ENCODE results near the gene ATL2.
"Not testable (repeated sequence)": the region's sequence is repeated elsewhere in the genome, so short reads cannot be mapped to it uniquely, and the experiment has no call there.

The ATL2 gene

DNA sequence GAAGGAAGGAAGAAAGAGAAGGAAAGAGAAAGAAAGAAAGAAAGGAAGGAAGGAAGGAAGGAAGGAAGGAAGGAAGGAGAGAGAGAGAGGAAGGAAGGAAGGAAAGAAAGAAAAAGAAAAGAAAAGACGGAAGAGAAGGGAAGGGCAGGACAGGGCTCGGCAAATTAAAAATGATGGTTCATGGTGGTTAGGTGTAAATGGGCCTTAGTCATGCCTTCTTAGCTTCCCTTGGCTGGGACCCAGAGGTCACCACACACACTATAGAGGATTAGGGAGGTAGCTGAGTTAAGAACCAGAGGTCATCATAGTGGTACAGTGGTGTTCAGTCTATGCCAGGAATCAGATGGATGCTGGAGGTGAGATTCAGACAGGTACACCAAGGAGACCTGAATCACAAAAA lies 9.3 kb upstream of the ATL2 start:
- TF ChIP-seq, protein P1, sequence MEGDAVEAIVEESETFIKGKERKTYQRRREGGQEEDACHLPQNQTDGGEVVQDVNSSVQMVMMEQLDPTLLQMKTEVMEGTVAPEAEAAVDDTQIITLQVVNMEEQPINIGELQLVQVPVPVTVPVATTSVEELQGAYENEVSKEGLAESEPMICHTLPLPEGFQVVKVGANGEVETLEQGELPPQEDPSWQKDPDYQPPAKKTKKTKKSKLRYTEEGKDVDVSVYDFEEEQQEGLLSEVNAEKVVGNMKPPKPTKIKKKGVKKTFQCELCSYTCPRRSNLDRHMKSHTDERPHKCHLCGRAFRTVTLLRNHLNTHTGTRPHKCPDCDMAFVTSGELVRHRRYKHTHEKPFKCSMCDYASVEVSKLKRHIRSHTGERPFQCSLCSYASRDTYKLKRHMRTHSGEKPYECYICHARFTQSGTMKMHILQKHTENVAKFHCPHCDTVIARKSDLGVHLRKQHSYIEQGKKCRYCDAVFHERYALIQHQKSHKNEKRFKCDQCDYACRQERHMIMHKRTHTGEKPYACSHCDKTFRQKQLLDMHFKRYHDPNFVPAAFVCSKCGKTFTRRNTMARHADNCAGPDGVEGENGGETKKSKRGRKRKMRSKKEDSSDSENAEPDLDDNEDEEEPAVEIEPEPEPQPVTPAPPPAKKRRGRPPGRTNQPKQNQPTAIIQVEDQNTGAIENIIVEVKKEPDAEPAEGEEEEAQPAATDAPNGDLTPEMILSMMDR (IDR thresholded peaks at IDR 0.05; ENCODE audit: low read depth, low read length, missing control alignments) = no peak
- H3K36me3 ChIP-seq (replicated peaks) = no peaks in the 10 kb centered on the region
- H3K27me3 ChIP-seq (replicated peaks) = peaks cover 12% of the 10 kb centered on the region
- in situ Hi-C loops (cut with HindIII; ENCODE audit: low pct_ligation_motif_present, low sequenced_read_pairs) = no loop called here
- H3K4me3 ChIP-seq (ENCODE audit: low read depth, low read length) = no peak overlapping the region
- no peak for DNase-seq
- no peak overlapping the region for H3K27ac ChIP-seq

DNA sequence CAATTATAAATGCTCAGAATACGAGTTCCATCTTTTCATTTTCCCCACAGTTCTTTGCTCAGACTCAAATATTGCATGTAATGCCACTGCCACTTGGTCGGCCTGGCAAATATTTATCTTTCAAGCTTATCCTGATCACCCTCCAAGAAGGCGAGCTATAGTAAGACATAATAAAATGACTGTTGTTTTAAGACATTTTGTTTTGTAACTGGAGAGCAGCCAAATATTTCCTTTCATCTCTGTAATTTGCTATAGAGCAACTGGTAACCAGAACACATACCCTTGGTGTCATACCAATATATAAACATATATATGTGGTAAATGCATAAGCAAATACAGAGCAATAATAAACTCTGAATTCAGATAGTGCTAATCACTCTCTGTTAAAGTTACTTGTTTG lies 7.3 kb upstream of the ATL2 start:
- in situ Hi-C loops (cut with HindIII; ENCODE audit: low pct_ligation_motif_present, low sequenced_read_pairs) = no loop called here
- Histone ChIP-seq H3K27me3 (replicated peaks) (peaks cover 3% of the 10 kb centered on the region), H3K27ac (no peak overlapping the region), H3K36me3 (replicated peaks) (no peaks in the 10 kb centered on the region), H3K4me3 (ENCODE audit: low read depth, low read length) (no peak overlapping the region)
- DNase-seq = no peak
- TF ChIP-seq, protein P1 (IDR thresholded peaks at IDR 0.05; ENCODE audit: low read depth, low read length, missing control alignments) = no peak

GRCh38 chr2:38383741-38384140 lies 6.7 kb upstream of the ATL2 start:
- H3K27me3 ChIP-seq (replicated peaks); H3K27ac ChIP-seq; H3K4me3 ChIP-seq (ENCODE audit: low read depth, low read length); in situ Hi-C loops (cut with HindIII; ENCODE audit: low pct_ligation_motif_present, low sequenced_read_pairs); H3K36me3 ChIP-seq (replicated peaks): not testable (repeated sequence)
- DNase-seq = peak; percentile 51

- no peak for DNase-seq
- in situ Hi-C loops (cut with HindIII; ENCODE audit: low pct_ligation_motif_present, low sequenced_read_pairs) = no loop called here
- Histone ChIP-seq H3K27ac (no peak overlapping the region), H3K36me3 (replicated peaks) (no peaks in the 10 kb centered on the region), H3K4me3 (ENCODE audit: low read depth, low read length) (no peak overlapping the region), H3K27me3 (replicated peaks) (no peaks in the 10 kb centered on the region)
- TF ChIP-seq, protein P1 (IDR thresholded peaks at IDR 0.05; ENCODE audit: low read depth, low read length, missing control alignments) = no peak
Measured at GRCh38 chr2:38381381-38382143, 4.5 kb upstream of the ATL2 start.

- Histone ChIP-seq H3K36me3 (replicated peaks) (no peaks in the 10 kb centered on the region), H3K27me3 (replicated peaks) (no peaks in the 10 kb centered on the region), H3K4me3 (ENCODE audit: low read depth, low read length) (no peak overlapping the region), H3K27ac (no peak overlapping the region)
- TF ChIP-seq, protein P1 (IDR thresholded peaks at IDR 0.05; ENCODE audit: low read depth, low read length, missing control alignments) = no peak
- in situ Hi-C loops (cut with HindIII; ENCODE audit: low pct_ligation_motif_present, low sequenced_read_pairs) = no loop called here
- no peak for DNase-seq
Measured at GRCh38 chr2:38380397-38381130, 3.5 kb upstream of the ATL2 start.

GRCh38 chr2:38376346-38377049 lies 575 bp downstream of the ATL2 start:
- TF ChIP-seq, protein P1 (IDR thresholded peaks at IDR 0.05; ENCODE audit: low read depth, low read length, missing control alignments) = peak; percentile 28
- in situ Hi-C loops (cut with HindIII; ENCODE audit: low pct_ligation_motif_present, low sequenced_read_pairs) = no loop called here
- Histone ChIP-seq H3K27ac (peak overlapping the region; percentile 81), H3K36me3 (replicated peaks) (no peaks in the 10 kb centered on the region), H3K4me3 (ENCODE audit: low read depth, low read length) (peak overlapping the region; percentile 77), H3K27me3 (replicated peaks) (no peaks in the 10 kb centered on the region)
- DNase-seq = peak; percentile 60
